Measurements from ENCODE around the gene PANK1. TPM values are rescaled to one million over a fixed set of nuclear protein-coding genes. Genes with fewer than 3 reads are reported as not detected.

Gene PANK1
- total RNA-seq, 2 donors from 2014 or later, result 4.5 to 10.5 TPM

- no peak overlapping the region for H3K27ac Mint-ChIP-seq
- H3K4me1 Mint-ChIP-seq (ENCODE audit: low read depth in 2 of 2), result no peaks in the 10 kb centered on the region
- peaks cover 14 to 20% of the 10 kb centered on the region in 2 donors for H3K27me3 Mint-ChIP-seq
- no peak for ATAC-seq
- H3K9me3 Mint-ChIP-seq, result no peaks in the 10 kb centered on the region
- DNase-seq (ENCODE audit: low spot score), result no peak
- H3K36me3 Mint-ChIP-seq, result no peaks in the 10 kb centered on the region
- no peak overlapping the region for H3K4me3 Mint-ChIP-seq
These were observed 19.2 kb upstream of the PANK1 start for GRCh38 chr10:89664203-89664602.

DNA sequence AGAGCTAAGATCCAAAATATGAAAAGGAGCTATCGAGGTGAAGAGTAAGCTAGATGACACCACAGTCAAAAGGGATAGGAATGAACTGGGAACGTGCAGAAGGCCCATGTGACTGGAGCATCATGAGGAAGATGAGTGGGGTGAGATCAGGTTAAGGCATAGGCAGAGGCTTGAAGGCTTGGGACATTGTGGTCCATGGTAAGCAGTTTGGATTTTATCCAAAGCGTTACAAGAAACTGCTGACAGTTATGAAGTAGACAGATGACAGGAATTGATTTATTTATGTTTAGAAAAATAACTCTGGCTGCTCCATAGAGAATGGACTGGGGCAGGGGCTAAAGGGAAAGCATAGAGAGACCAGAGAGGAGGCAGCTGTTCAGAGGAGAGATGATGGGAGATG lies 18.1 kb upstream of the PANK1 start:
- H3K27me3 Mint-ChIP-seq, result peaks cover 13 to 19% of the 10 kb centered on the region in 2 donors
- no peaks in the 10 kb centered on the region for H3K36me3 Mint-ChIP-seq
- no peaks in the 10 kb centered on the region for H3K4me1 Mint-ChIP-seq (ENCODE audit: low read depth in 2 of 2)
- no peaks in the 10 kb centered on the region for H3K9me3 Mint-ChIP-seq
- H3K27ac Mint-ChIP-seq, result no peak overlapping the region
- ATAC-seq (no peak), DNase-seq (ENCODE audit: low spot score) (no peak)
- H3K4me3 Mint-ChIP-seq, result no peak overlapping the region

DNA sequence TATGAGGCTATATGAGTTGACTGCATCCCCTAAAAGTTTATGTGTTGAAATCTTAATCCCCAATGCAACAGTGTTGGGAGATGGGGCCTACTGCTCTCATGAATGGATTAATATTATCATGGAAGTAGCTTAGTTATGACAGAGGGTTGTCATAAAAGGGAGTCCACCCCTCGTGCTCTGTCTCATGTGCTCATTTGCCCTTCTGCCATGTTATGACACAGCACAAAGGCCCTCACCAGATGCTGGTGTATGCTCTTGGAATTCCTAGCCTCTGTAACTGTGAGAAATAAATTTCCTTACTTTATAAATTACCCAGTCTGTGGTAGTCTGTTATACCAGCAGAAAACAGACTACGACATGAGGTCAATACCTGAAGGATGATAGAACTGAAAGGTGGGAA lies 17.6 kb upstream of the PANK1 start:
- no peaks in the 10 kb centered on the region for H3K4me1 Mint-ChIP-seq (ENCODE audit: low read depth in 2 of 2)
- no peaks in the 10 kb centered on the region for H3K36me3 Mint-ChIP-seq
- no peak for DNase-seq (ENCODE audit: low spot score)

DNA sequence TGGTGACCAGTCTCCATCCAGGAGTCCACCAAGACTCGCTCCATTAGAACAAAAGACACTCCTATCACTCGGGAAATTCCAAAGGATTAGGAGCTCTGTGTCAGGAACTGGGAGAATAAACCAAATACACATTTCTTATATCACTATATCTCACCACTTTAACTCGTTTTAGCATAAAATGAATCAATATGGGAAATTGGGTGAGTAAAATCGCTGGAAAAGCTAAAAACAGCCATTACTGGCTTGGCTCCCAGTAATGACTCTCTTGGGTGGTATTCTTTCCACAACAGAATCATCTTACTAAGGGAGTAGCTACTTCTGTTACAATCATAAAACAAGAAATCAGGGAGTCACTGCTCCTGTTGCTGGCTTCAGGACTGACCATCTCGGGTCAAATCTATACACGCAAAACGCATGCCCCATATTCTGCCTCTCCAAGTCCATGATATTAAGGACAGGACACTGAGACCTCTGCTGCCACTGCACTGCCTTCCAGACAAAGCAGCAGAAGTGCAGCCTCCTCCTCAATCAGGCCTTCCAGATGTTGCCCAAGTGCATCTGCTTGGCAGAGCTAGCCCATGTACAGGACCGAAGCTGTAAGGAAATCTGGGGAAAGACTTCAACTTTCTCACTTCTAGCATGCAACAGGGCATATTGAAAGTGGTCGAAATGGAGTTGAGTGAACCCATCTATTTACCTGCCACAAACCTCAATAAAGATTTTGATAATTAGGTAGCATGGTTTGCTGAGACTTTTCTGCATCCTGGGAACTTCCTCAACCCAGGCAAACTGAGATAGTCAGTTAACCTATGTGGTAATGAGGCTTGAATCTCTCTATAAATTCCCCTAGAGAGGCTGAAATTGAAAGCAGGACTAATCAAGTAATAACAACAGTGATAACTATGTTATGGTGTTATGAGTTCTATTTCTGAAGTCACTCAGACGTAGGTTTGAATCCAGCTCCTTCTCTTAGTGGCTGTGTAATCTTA lies 14.4 kb upstream of the PANK1 start:
- Mint-ChIP-seq H3K4me3 (no peak overlapping the region), H3K4me1 (ENCODE audit: low read depth in 2 of 2) (no peaks in the 10 kb centered on the region), H3K36me3 (no peaks in the 10 kb centered on the region), H3K9me3 (no peaks in the 10 kb centered on the region), H3K27me3 (peaks cover 10 to 13% of the 10 kb centered on the region in 2 donors), H3K27ac (no peak overlapping the region)
- ATAC-seq, result no peak
- no peak for DNase-seq (ENCODE audit: low spot score)

More for the DNA sequence above, 17.6 kb upstream of the PANK1 start:
- no peaks in the 10 kb centered on the region for H3K9me3 Mint-ChIP-seq
- no peak for ATAC-seq
- no peak overlapping the region for H3K4me3 Mint-ChIP-seq
- H3K27me3 Mint-ChIP-seq, result peaks cover 13 to 21% of the 10 kb centered on the region in 2 donors
- no peak overlapping the region for H3K27ac Mint-ChIP-seq

- DNase-seq (ENCODE audit: low spot score) (no peak), ATAC-seq (no peak)
- peaks cover 0 to 5% of the 10 kb centered on the region in 2 donors for H3K4me1 Mint-ChIP-seq (ENCODE audit: low read depth in 2 of 2)
- H3K36me3 Mint-ChIP-seq, result no peaks in the 10 kb centered on the region
- peaks cover 10 to 13% of the 10 kb centered on the region in 2 donors for H3K27me3 Mint-ChIP-seq
- no peaks in the 10 kb centered on the region for H3K9me3 Mint-ChIP-seq
- no peak overlapping the region for H3K4me3 Mint-ChIP-seq
- H3K27ac Mint-ChIP-seq, result no peak overlapping the region
These were observed 12.3 kb upstream of the PANK1 start for GRCh38 chr10:89657302-89657701.

- no peak overlapping the region for H3K27ac Mint-ChIP-seq
- H3K4me3 Mint-ChIP-seq, result no peak overlapping the region
- H3K36me3 Mint-ChIP-seq, result no peaks in the 10 kb centered on the region
- H3K9me3 Mint-ChIP-seq, result no peaks in the 10 kb centered on the region
- peaks cover 10 to 11% of the 10 kb centered on the region in 2 donors for H3K27me3 Mint-ChIP-seq
- ATAC-seq (no peak), DNase-seq (ENCODE audit: low spot score) (no peak)
- H3K4me1 Mint-ChIP-seq (ENCODE audit: low read depth in 2 of 2), result peaks cover 0 to 5% of the 10 kb centered on the region in 2 donors
These were observed 10.7 kb upstream of the PANK1 start for GRCh38 chr10:89655722-89656121.

DNA sequence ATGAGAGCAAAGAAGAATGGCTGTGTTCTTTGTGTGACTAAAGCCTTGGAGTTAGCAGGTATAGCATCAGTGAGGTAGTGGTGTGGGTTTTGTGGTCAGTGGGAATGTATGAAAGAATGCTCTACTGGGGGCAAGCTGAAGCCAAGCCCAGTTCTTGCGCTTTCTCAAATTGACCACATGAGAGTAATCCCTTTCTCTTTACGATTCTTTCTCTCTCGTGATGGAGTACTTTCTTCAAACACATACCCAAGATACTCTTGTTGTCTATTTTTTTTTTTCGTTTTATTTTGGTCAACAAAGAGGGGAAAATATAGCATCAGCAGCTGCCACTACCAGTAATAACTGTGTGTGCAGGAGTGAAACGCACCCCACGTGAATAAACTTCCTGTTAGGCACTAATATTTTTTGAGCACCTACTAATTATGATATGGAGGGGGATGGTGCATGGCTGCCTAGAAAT lies 8.4 kb upstream of the PANK1 start:
- H3K27ac Mint-ChIP-seq, result no peak overlapping the region
- peaks cover 0 to 5% of the 10 kb centered on the region in 2 donors for H3K4me1 Mint-ChIP-seq (ENCODE audit: low read depth in 2 of 2)
- no peaks in the 10 kb centered on the region for H3K36me3 Mint-ChIP-seq
- ATAC-seq (peak in 1 of 2 donors; percentile 41), DNase-seq (ENCODE audit: low spot score) (no peak)
- no peaks in the 10 kb centered on the region for H3K9me3 Mint-ChIP-seq
- H3K4me3 Mint-ChIP-seq, result no peak overlapping the region
- peaks cover 18 to 20% of the 10 kb centered on the region in 2 donors for H3K27me3 Mint-ChIP-seq

- no peaks in the 10 kb centered on the region for H3K9me3 Mint-ChIP-seq
- H3K4me1 Mint-ChIP-seq (ENCODE audit: low read depth in 2 of 2), result peaks cover 0 to 5% of the 10 kb centered on the region in 2 donors
- no peak overlapping the region for H3K27ac Mint-ChIP-seq
- H3K4me3 Mint-ChIP-seq, result no peak overlapping the region
- no peaks in the 10 kb centered on the region for H3K36me3 Mint-ChIP-seq
- DNase-seq (ENCODE audit: low spot score) (no peak), ATAC-seq (no peak)
- H3K27me3 Mint-ChIP-seq, result peaks cover 13 to 22% of the 10 kb centered on the region in 2 donors
These were observed 7.8 kb upstream of the PANK1 start for GRCh38 chr10:89652806-89653370.

GRCh38 chr10:89651916-89652573 lies 7.0 kb upstream of the PANK1 start:
- Mint-ChIP-seq H3K4me1 (ENCODE audit: low read depth in 2 of 2) (peaks cover 0 to 5% of the 10 kb centered on the region in 2 donors), H3K27me3 (peaks cover 19 to 26% of the 10 kb centered on the region in 2 donors), H3K9me3 (no peaks in the 10 kb centered on the region), H3K27ac (no peak overlapping the region), H3K36me3 (no peaks in the 10 kb centered on the region), H3K4me3 (no peak overlapping the region)
- DNase-seq (ENCODE audit: low spot score) (no peak), ATAC-seq (no peak)

DNA sequence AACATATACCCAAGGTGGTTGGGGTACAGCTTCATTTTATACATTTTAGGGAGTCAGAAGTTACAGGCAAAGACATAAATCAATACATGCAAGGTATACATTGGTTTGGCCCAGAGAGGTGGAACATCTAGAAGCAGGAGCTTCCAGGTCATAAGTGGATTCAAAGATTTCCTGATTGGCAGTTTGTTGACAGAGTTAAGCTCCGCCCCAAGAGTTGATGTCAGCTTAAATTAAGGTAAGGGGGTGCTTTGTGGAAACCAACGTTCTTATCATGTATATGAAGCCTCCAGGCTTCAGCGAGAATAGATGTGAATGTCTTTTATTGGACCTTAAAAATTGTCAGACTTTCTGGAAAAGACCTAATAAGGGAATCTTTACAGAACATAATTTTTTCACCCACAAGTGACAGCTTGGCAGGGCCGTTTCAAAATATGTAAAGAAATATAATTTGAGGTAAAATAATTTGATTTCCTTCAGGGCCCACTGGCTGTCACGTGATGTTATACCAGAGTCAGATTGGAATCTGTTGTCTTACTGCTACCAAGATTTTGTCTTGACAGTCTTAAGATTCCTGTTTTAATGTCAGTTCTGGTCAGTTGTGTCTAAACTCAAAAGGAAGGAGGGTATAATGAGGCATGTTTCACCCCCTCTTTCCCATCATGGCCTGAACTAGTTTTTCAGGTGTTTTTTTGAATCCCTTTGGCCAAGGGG lies 6.3 kb upstream of the PANK1 start:
- ATAC-seq (no peak), DNase-seq (ENCODE audit: low spot score) (no peak)
- H3K36me3 Mint-ChIP-seq, result no peaks in the 10 kb centered on the region
- H3K27ac Mint-ChIP-seq, result no peak overlapping the region
- H3K9me3 Mint-ChIP-seq, result no peaks in the 10 kb centered on the region
- H3K4me1 Mint-ChIP-seq (ENCODE audit: low read depth in 2 of 2), result peaks cover 0 to 5% of the 10 kb centered on the region in 2 donors
- H3K4me3 Mint-ChIP-seq, result no peak overlapping the region
- peaks cover 26 to 30% of the 10 kb centered on the region in 2 donors for H3K27me3 Mint-ChIP-seq

DNA sequence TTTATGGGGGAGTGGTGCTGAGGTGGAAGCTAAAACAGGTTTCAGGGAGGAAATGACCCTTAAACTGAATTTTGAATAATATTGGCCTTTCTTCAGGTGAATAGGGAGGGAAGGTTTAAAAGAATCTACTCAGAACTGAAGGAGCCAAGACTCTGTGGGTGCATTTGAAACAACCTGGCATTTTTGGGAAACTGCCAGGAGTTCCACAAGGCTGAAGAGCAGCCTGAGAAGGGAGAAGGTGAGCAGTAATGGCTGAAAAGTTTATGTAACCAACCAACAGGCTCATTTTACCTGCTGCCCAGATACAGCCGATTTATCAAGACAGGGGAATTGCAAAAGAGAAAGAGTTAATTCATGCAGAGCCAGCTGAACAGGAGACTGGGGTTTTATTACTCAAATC lies 4.0 kb upstream of the PANK1 start:
- Mint-ChIP-seq H3K9me3 (no peaks in the 10 kb centered on the region), H3K27ac (no peak overlapping the region), H3K36me3 (no peaks in the 10 kb centered on the region), H3K4me1 (ENCODE audit: low read depth in 2 of 2) (peaks cover 9 to 12% of the 10 kb centered on the region in 2 donors), H3K27me3 (peaks cover 26 to 34% of the 10 kb centered on the region in 2 donors), H3K4me3 (no peak overlapping the region)
- DNase-seq (ENCODE audit: low spot score), result no peak
- ATAC-seq, result no peak

DNA sequence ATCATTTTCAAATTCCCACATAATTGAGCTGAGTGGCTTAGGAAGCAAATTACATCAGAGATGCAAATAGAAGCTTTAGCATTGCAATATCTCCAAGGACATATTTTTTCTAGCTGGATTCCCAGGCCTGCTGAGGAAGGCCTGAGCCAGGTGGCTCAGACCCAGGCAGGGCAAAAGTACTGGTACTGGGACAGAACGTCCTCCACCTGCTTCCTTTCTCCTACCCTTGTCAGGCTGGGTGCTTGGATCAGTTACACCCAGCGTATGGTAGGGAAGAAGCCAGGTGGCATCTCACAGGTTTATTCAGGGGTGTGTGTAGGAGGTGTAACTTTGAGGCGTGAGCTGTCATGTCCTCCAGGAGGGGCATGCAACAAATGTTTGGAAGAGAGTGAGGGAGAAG lies 3.0 kb upstream of the PANK1 start:
- Mint-ChIP-seq H3K9me3 (no peaks in the 10 kb centered on the region), H3K4me1 (ENCODE audit: low read depth in 2 of 2) (peaks cover 7 to 9% of the 10 kb centered on the region in 2 donors), H3K27me3 (peaks cover 26 to 32% of the 10 kb centered on the region in 2 donors), H3K27ac (no peak overlapping the region), H3K4me3 (no peak overlapping the region), H3K36me3 (no peaks in the 10 kb centered on the region)
- ATAC-seq (no peak), DNase-seq (ENCODE audit: low spot score) (no peak)

DNA sequence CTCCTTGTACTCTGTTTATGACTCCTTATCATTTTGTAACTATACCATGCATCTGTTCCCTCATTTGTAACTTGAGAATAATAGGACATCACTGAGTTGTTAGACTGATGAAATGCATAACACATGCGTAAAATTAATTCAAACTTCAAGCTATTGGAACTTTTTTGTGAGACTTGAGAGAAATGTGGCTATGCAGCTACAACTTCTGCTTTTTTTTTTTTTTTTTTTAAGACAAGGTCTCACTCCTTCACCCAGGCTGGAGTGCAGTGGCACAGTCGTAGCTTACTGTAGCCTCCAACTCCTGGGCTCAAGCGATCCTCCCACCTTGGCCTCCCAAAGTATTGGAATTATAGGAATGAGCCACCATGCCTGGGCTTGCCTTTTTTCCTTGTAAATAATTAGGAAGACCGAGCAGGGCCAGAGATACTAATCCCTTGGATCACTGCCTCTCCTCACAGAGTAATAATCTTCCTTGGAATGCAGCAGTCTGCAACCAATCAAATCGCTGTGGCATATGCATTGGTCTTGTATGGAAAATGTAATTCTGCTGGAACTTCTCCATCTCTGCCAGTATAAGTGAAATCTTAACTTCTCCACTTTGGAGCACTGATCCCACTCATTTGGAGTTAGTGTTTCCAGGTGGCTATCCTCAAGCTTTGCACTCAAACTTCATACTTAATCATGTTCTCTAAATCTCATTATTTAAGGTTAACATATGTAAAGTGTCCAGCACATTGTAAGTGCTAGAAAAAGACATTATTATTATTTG lies 2.0 kb upstream of the PANK1 start:
- DNase-seq (ENCODE audit: low spot score) (no peak), ATAC-seq (no peak)
- Mint-ChIP-seq H3K9me3 (no peaks in the 10 kb centered on the region), H3K27me3 (peaks cover 26 to 28% of the 10 kb centered on the region in 2 donors), H3K36me3 (no peaks in the 10 kb centered on the region), H3K27ac (no peak overlapping the region), H3K4me3 (peak overlapping the region; percentile 34), H3K4me1 (ENCODE audit: low read depth in 2 of 2) (peaks cover 7 to 9% of the 10 kb centered on the region in 2 donors)
